H1 (cell line): Measurements from ENCODE around the gene PMEPA1.

Experiments used
- CBX5 ChIP-seq: fragments of 300-800, 300-1000 bp; sonication (generic); IDR thresholded peaks from 2 replicates; pipeline ENCODE4 v1.7.1; 2016; ENCODE audit warnings: antibody characterized with exemption, low read length, low read depth
- CREB1 ChIP-seq: IDR thresholded peaks from 2 replicates; pipeline ENCODE4 v1.6.1; 2012; ENCODE audit warnings: inconsistent platforms
- EP300 ChIP-seq, 2 experiments: IDR thresholded peaks; 1 replicate in 1 of 2; 2 replicates in 1 of 2; pipeline ENCODE4 v1.6.1; 2011 to 2012; ENCODE audit warnings: low read depth in 2 of 2, low read length in 2 of 2, mild to moderate bottlenecking in 2 of 2, borderline replicate concordance in 1 of 2, inconsistent platforms in 1 of 2, moderate library complexity in 1 of 2
- EZH2 ChIP-seq: fragments of 200-600 bp; sonication (generic); IDR thresholded peaks from 2 replicates; pipeline ENCODE4 v1.7.1; 2012; ENCODE audit warnings: low read depth, mild to moderate bottlenecking, moderate library complexity, low read length, inconsistent platforms; ENCODE audit not compliant: severe bottlenecking
- NANOG ChIP-seq: IDR thresholded peaks from 2 replicates; pipeline ENCODE4 v1.6.1; 2011; ENCODE audit warnings: low read length, low read depth, mild to moderate bottlenecking, inconsistent platforms; ENCODE audit not compliant: insufficient read depth, poor library complexity, severe bottlenecking
- POLR2A ChIP-seq, 2 experiments: IDR thresholded peaks; 1 replicate in 1 of 2; 2 replicates in 1 of 2; pipeline ENCODE4 v1.6.1; 2011; ENCODE audit warnings: low read depth in 2 of 2, low read length in 2 of 2, mild to moderate bottlenecking in 2 of 2; ENCODE audit errors: control extremely low read depth in 1 of 2
- RAD21 ChIP-seq, 2 experiments: IDR thresholded peaks in 1 of 2; conservative IDR thresholded peaks in 1 of 2; 2 replicates each; pipeline ENCODE4 v1.6.1; 2011; ENCODE audit warnings: low read depth in 2 of 2, low read length in 2 of 2, improper control_type of control experiment in 1 of 2, inconsistent platforms in 1 of 2, mild to moderate bottlenecking in 1 of 2, moderate library complexity in 1 of 2
- SP1 ChIP-seq: IDR thresholded peaks from 2 replicates; pipeline ENCODE4 v1.6.1; 2011; ENCODE audit warnings: low read depth, low read length
- TF ChIP-seq, protein P1 (sequence below), 3 experiments: IDR thresholded peaks; 1 replicate in 2 of 3; 2 replicates in 1 of 3; pipeline versions ENCODE4 v1.5.1 to v1.6.1; 2011; ENCODE audit warnings: low read length in 3 of 3, mild to moderate bottlenecking in 3 of 3, inconsistent platforms in 2 of 3, low read depth in 1 of 3, moderate library complexity in 1 of 3; ENCODE audit not compliant: insufficient read depth in 1 of 3; ENCODE audit errors: control extremely low read depth in 1 of 3
- TF ChIP-seq, protein P2 (sequence below): IDR thresholded peaks from 2 replicates; pipeline ENCODE4 v1.6.1; 2012; ENCODE audit warnings: low read length, inconsistent platforms
- TF ChIP-seq, protein P3 (sequence below): IDR thresholded peaks from 2 replicates; pipeline ENCODE4 v1.6.1; 2011; ENCODE audit warnings: low read length, improper control_type of control experiment

DNA sequence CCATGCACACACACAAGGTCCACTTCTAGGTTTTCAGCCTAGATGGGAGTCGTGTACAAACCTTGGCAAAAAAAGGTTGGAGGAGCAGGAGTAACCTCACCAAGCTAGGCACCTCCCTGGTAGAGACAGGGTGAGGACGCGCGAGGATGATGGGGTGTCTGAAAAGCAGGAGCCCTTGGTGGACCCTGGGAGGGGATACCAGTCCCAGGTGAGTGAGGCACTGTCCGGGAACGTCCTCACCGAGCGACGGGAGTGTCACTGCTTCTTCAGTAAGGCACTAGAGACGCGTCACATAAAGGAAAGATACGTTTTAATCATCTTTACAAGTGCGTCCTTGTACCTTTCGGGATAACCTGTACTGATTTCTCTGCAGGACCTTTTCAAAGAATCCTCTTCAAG, 60.2 kb downstream of the PMEPA1 start:
- TF ChIP-seq NANOG (no peak), CREB1 (no peak), EP300 (IDR thresholded peaks at IDR 0.05; ENCODE audit: borderline replicate concordance in 1 of 2, low read depth in 2 of 2, low read length in 2 of 2) (no peak), EZH2 (no peak), RAD21 (IDR thresholded peaks at IDR 0.05 in 1 of 2, conservative IDR thresholded peaks at IDR 0.05 in 1 of 2; ENCODE audit: low read depth in 2 of 2, low read length in 2 of 2) (no peak), POLR2A (IDR thresholded peaks at IDR 0.05; ENCODE audit: control extremely low read depth in 1 of 2, low read depth in 2 of 2, low read length in 2 of 2) (no peak), CBX5 (no peak), SP1 (no peak)
- TF ChIP-seq, protein P1, sequence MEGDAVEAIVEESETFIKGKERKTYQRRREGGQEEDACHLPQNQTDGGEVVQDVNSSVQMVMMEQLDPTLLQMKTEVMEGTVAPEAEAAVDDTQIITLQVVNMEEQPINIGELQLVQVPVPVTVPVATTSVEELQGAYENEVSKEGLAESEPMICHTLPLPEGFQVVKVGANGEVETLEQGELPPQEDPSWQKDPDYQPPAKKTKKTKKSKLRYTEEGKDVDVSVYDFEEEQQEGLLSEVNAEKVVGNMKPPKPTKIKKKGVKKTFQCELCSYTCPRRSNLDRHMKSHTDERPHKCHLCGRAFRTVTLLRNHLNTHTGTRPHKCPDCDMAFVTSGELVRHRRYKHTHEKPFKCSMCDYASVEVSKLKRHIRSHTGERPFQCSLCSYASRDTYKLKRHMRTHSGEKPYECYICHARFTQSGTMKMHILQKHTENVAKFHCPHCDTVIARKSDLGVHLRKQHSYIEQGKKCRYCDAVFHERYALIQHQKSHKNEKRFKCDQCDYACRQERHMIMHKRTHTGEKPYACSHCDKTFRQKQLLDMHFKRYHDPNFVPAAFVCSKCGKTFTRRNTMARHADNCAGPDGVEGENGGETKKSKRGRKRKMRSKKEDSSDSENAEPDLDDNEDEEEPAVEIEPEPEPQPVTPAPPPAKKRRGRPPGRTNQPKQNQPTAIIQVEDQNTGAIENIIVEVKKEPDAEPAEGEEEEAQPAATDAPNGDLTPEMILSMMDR (IDR thresholded peaks at IDR 0.05; ENCODE audit: control extremely low read depth in 1 of 3, insufficient read depth in 1 of 3, low read depth in 1 of 3, low read length in 3 of 3): no peak
- TF ChIP-seq, protein P2, sequence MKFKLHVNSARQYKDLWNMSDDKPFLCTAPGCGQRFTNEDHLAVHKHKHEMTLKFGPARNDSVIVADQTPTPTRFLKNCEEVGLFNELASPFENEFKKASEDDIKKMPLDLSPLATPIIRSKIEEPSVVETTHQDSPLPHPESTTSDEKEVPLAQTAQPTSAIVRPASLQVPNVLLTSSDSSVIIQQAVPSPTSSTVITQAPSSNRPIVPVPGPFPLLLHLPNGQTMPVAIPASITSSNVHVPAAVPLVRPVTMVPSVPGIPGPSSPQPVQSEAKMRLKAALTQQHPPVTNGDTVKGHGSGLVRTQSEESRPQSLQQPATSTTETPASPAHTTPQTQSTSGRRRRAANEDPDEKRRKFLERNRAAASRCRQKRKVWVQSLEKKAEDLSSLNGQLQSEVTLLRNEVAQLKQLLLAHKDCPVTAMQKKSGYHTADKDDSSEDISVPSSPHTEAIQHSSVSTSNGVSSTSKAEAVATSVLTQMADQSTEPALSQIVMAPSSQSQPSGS: no peak
- TF ChIP-seq, protein P3, sequence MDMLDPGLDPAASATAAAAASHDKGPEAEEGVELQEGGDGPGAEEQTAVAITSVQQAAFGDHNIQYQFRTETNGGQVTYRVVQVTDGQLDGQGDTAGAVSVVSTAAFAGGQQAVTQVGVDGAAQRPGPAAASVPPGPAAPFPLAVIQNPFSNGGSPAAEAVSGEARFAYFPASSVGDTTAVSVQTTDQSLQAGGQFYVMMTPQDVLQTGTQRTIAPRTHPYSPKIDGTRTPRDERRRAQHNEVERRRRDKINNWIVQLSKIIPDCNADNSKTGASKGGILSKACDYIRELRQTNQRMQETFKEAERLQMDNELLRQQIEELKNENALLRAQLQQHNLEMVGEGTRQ: no peak
